BJ (cell line): ENCODE measurements around the gene MARK3. TPM values are rescaled to one million over a fixed set of nuclear protein-coding genes. Genes with fewer than 3 reads are reported as not detected.

Experiments
- CTCF ChIA-PET: fragments of 350-600 bp; formaldehyde crosslinking; extraction: SDS; loops from one replicate; lab custom pipeline; 2021; ENCODE audit warnings: antibody characterized with exemption, inconsistent platforms; lab: Yijun Ruan, JAX
- POLR2A ChIA-PET: fragments of 300-600 bp; sonication (Branson Sonifier 250); formaldehyde crosslinking; extraction: SDS; loops from one replicate; lab custom pipeline; 2021; ENCODE audit warnings: antibody characterized with exemption; lab: Charles Lee
- DNase-seq: peaks from one replicate; pipeline ENCODE4 v3.0.0-alpha.2; 2011; ENCODE audit warnings: low read depth
- H3K27me3 ChIP-seq: 2 replicates; pipeline ENCODE4 v1.6.0; 2011; ENCODE audit warnings: low read length; ENCODE audit not compliant: control insufficient read depth, insufficient read depth
- H3K36me3 ChIP-seq: 2 replicates; pipeline ENCODE4 v1.5.1; 2011; ENCODE audit warnings: low read length; ENCODE audit not compliant: control insufficient read depth, insufficient read depth
- H3K4me3 ChIP-seq: 2 replicates; pipeline ENCODE4 v1.5.1; 2011; ENCODE audit warnings: low read depth, mild to moderate bottlenecking, control low read depth, low read length
- CTCF ChIP-seq: IDR thresholded peaks from 2 replicates; pipeline ENCODE4 v1.5.1; 2011; ENCODE audit warnings: low read depth, mild to moderate bottlenecking, control low read depth, inconsistent platforms, low read length, moderate library complexity; ENCODE audit not compliant: insufficient read depth
- polyA plus RNA-seq: library from polyadenylated mRNA; depleted of rRNA; stranded (reverse); fragments of >200 nt; gene quantifications from 2 replicates; pipeline ENCODE4 v1.2.3, GENCODE V29; 2011

Gene MARK3
- polyA plus RNA-seq, 1 experiment: 73.9 TPM

GRCh38 chr14:103421556-103421955 is 36.3 kb downstream of the MARK3 start:
- ChIA-PET CTCF (no interaction called here), POLR2A (no interaction called here)
- Histone ChIP-seq H3K36me3 (peaks cover 1% of the 10 kb centered on the region), H3K27me3 (no peaks in the 10 kb centered on the region), H3K4me3 (no peak overlapping the region)
- no peak for TF ChIP-seq CTCF
- DNase-seq: no peak

GRCh38 chr14:103423050-103423461 is 37.8 kb downstream of the MARK3 start:
- Histone ChIP-seq H3K36me3 (peaks cover 1% of the 10 kb centered on the region), H3K4me3 (no peak overlapping the region), H3K27me3 (no peaks in the 10 kb centered on the region)
- POLR2A ChIA-PET: no interaction called here
- DNase-seq: no peak
- no peak for TF ChIP-seq CTCF
- CTCF ChIA-PET: interaction anchor here (1.0 kb wide), 1 partner anchor 30 kb away, joined by 3 read pairs; no protein-coding TSS in a partner anchor

- ChIA-PET CTCF (interaction anchor here (1.6 to 2.3 kb wide), 3 partner anchors 11 to 134 kb away, joined by 4 to 7 read pairs (median 6); no protein-coding TSS in a partner anchor), POLR2A (no interaction called here)
- DNase-seq: peak; percentile 31
- Histone ChIP-seq H3K4me3 (no peak overlapping the region), H3K36me3 (no peaks in the 10 kb centered on the region; the same call in none of the 2 replicates), H3K27me3 (no peaks in the 10 kb centered on the region)
- no peak for TF ChIP-seq CTCF
Observed at GRCh38 chr14:103427485-103428443, 42.5 kb downstream of the MARK3 start.

- ChIA-PET POLR2A (no interaction called here), CTCF (interaction anchor here (2.3 kb wide), 1 partner anchor 10 kb away, joined by 7 read pairs; no protein-coding TSS in a partner anchor)
- Histone ChIP-seq H3K4me3 (no peak overlapping the region), H3K27me3 (no peaks in the 10 kb centered on the region), H3K36me3 (no peaks in the 10 kb centered on the region; the same call in none of the 2 replicates)
- DNase-seq: no peak
- TF ChIP-seq CTCF: no peak
Observed at GRCh38 chr14:103428723-103429556, 43.7 kb downstream of the MARK3 start.

- TF ChIP-seq CTCF: no peak
- no peak for DNase-seq
- ChIA-PET POLR2A (no interaction called here), CTCF (interaction anchor here (0.8 kb wide), 1 partner anchor 40 kb away, joined by 3 read pairs; no protein-coding TSS in a partner anchor)
- no peaks in the 10 kb centered on the region for H3K27me3 ChIP-seq
- peaks cover 4% of the 10 kb centered on the region; the same call in 1 of the 2 replicates for H3K36me3 ChIP-seq
- H3K4me3 ChIP-seq: no peak overlapping the region
Observed at GRCh38 chr14:103430358-103430757, 45.1 kb downstream of the MARK3 start.
